HG03342 (cell line): ENCODE results near the gene PARVG.
A peak's percentile ranks its signal among the peaks of the same experiment; 100 is the strongest.

Source experiments
- ATAC-seq: cut with Tn5 transposase; IDR thresholded peaks from one replicate; pipeline ENCODE4 v1.9.1; 2021; ENCODE audit warnings: mild to moderate bottlenecking, moderate library complexity; ENCODE audit not compliant: unreplicated experiment

PARVG gene, protein sequence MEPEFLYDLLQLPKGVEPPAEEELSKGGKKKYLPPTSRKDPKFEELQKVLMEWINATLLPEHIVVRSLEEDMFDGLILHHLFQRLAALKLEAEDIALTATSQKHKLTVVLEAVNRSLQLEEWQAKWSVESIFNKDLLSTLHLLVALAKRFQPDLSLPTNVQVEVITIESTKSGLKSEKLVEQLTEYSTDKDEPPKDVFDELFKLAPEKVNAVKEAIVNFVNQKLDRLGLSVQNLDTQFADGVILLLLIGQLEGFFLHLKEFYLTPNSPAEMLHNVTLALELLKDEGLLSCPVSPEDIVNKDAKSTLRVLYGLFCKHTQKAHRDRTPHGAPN

DNA sequence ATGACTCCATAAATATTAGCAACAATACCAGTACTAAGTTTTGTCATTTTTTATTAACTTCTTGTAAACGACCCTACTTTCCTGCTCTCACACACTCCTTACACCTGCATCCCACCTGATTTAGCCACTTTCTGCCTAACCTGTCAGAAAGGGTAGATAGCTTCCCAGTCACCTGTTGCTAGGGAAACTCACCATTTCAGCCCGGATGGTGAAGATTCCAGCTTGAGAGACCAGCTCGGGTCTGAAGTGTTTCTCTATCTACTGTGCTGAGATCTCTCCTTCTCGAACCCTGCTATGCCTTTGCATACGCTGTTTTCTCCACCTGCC is at the start of gene PARVG:
Gene PARVG (plus strand): TSS at position 220 of the 327 bp plus-strand sequence. CDS start 2,405 bp downstream, outside the sequence.
- ATAC-seq: peak; percentile 53

DNA sequence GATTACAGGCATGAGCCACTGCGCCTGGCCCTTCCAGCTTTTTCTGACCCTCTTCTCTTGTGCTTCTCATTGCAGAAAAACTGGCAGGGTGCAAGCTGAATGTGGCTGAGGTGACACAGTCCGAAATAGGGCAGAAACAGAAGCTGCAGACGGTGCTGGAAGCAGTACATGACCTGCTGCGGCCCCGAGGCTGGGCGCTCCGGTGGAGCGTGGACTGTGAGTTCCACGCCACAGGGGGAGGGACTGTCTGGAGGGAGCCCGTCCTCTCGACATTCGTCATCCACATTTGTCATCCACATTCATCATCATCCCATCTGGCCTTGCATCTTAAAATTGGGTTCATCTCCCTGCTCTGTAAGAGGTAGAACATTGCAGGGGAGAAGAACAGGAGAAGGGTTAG is 49.3 kb upstream of the PARVG start:
- ATAC-seq: no peak

DNA sequence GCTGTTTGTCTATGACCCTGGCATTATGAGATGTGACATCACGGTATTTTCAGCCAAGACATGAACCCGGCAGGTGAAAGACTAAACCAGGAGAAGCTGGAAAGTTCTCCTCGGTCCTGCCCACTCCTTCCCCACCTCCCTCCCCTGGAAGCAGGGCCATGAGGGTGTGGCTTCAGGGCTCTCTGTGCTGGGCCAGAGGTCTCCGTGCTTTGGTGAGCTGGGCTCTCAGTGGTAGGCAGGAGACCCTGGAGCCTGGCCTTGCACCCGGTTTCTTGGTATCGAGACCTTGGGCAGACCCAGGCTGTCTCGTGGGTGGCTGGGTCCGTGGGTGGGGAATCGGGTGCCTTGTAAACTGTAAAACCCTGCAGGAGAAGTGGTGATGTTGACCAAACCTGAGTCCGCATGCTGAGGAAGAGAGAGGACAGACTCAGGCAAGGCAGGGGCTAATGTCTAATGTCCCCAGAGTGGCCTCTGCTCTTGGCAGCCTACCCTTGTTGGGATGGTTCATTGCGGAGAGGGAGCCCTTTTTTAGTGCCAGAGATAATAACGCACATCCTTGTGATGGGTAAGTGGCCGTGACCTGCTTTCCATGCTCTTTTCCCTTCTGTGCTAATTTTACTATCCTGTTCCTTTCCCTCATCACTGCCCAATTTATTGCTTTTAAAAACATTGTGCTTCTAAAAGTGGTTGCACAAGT is 48.6 kb upstream of the PARVG start:
- no peak for ATAC-seq

DNA sequence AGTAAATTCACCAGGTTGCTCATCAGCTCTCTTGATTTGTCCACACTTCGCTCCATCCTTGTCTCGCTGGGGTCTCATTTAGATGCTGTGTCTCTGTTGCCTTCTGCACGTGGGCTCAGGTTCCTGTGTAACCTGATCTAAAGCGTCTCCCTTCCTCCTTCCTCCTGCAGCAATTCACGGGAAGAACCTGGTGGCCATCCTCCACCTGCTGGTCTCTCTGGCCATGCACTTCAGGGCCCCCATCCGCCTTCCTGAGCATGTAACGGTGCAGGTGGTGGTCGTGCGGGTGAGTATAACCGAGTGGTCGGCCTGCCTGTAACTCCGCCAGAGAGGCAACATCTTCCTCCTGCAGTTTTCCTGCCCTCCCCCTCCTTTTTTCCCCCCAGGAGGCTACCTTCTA is 48.0 kb upstream of the PARVG start:
- no peak for ATAC-seq

DNA sequence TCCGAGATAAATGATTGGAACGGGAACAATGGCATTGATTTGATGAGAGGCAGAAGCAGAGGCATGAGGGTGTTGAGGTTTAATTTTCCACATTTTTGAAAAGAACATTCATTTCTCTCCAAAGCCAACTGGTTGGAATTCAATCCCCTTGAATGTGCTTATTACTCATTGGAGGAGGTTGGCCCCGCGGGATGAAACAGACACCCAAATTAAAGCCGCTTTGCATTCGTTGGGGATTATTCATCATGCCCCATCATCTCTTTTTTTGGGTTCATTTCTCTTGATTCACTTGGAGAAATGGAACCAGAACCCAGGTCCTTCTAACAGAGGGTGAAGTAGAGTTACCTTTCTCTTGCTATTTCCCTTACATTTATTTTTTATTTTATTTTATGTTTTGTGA is 47.6 kb upstream of the PARVG start:
- no peak for ATAC-seq

DNA sequence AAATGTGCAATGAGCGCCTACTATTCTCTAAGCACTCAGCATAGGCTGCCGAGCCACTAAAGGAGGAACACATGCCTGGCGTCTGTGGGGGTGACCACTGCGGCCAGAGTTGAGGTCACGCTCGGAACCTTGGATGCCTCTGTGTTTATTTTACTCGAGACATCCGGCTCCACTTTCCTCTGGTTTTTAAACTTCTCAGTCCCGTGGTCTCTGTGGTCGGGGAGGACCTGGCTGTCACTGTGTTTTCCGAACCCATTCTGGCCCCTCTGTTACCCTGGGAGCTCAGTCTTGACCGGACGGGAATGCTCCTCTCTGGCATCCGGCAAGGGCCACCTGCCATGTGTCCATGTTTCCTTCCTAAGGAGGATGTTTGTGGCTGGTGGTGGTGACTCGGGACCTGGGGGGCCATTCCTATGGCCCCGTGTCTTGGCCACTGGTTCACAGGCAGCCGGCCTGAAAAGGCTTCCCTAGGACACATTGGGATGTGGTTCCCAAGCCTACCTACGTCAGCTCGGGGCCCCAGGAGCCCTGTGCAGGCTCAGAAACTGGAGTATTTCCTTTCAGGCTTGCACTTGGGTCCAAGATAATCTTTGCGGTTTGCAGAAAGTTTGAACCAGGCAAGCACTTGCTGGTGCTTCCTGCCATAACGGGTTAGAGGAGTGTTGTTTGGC is 46.7 kb upstream of the PARVG start:
- ATAC-seq: no peak

DNA sequence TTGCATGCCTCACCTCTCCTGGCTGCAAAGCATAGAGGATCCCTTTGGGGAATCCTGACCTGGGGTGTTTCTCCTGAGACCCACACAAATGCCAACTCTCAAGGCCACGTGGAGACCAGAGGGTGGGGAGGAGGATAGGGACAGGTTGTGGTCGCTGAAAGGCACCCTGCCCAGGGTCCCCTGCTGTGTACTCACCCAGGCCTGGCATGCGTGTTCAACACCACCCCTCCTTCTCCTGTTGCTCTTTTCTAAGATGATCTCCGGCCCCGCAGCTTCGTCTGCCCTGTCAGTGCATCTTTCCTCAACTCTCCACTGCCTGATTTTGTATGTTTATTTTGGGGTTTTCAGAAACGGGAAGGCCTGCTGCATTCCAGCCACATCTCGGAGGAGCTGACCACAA is 44.6 kb upstream of the PARVG start:
- no peak for ATAC-seq

DNA sequence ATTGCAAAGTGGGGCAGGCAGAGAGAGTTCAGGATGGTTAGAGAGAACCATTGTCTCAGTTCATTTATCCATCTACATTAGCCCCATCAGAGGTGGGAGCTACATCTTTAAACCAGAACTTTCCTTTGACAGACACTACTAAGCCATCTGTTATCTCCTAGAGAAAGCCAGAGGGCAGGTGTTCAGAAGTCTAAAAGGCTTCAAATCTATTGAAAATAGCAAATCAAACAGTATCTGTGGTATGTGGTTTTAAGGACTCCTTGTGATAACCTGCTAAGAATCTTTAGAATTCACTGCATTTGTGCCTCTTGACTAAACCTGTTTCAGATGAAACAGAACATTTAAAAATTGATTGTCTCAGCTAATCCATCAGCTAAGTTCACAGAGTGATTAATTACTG is 43.9 kb upstream of the PARVG start:
- no peak for ATAC-seq

DNA sequence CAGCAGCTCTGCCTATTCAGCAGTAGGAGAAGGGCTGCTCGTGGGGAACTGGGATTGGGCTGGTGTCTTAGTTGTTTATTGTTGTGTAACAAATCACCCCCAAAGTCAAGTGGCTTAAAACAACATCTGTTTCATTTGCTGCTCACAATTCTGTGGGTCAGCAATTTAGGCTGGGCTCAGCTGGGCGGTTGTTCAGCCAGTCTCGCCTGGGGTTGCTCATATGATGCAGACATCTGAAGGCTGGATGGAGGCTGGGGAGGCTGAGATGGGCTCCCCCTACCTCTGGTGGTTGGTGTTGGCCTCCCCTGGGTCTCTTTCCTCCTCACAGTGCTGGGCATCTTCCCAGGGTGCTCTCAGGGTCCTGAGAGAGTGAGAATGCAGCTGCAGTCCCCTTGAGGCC is 43.3 kb upstream of the PARVG start:
- no peak for ATAC-seq

DNA sequence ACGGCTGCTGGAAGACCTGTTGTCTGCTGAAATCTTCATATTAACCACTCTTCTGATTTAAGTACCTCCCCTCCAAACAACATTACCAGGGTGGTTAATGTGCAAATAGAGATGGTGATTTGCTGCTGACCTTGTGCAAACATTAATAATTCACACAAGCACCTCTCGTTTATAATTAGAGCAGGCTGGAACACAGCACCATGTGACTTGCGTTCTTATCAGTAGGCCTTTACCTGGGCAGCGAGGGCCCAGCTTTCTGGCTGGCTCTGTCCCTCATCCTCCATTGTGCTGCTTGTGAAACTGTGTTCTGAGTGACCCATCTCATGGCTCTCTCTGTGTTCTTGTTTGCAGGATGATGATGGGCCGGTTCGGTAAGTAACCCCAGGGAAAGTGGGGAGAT is 41.0 kb upstream of the PARVG start:
- ATAC-seq: no peak

DNA sequence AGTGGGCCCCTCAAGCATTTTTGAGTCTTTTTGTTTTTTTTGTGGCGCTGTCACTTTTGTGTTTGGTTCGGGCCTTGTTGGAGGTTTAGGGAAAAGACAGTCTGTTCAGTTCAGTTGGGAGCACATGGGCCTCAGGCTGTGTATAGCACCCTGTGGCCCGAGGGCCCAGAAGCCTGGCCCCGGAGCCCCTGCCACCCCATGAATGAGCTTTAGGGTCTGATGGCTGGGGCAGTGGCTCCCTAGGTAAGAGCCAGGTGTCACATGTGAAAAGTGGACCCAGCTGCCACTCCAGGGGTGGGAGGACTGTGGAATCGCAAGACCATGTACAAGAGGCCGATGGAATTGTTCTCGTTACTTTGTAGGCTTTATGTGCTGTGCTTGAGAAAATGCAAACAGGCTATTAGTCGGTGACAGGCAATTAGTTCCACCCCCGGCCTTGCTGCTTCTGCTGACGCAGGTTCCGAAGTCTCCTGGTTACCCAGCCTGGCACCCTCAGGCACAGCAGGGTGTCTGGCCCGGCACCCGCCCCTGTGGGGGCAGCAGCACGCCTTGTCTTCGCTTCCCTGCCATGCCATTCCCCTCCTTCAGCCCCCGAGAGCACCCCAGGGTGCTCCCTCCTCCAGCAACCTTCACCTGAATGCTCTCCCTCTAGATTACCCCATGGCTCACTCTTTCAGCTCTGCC is 38.2 kb upstream of the PARVG start:
- no peak for ATAC-seq

DNA sequence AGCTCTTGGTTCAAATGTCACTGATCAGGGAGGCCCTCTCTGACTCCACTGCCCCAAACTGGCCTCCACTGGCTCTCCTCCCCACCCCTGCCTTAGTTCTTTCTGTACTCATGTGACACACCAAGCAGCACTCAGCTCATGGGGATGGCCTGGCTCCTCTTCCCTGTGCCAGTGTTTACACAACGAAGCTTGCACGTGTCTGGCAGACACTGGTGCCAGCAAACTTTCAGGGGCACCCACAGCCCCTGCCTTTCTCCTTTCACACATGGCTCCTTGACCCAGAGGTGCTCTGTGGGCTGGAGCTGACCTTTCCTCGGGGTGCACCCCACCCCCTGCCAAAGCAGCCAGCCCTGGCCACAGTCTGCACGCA is 37.6 kb upstream of the PARVG start:
- no peak for ATAC-seq

DNA sequence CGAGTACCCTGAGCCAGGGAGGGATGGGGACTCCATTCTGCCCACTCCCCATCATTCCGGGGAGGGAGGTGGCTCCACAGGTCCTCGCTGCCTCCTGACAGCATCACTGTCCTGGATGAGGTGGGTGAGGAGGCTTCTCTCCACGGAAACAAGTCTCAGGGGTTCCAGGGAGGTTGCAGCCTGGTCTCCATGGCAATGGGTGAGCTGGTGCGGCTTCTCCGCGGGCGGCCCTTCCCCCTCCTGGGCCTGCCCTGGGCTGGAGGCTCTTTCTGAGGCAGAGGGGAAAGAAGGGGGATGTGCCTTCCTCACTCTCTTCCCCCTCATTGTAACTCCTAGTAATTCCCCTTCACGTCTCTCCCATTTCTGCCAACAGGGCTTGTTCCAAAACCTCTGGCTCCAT is 37.1 kb upstream of the PARVG start:
- no peak for ATAC-seq

DNA sequence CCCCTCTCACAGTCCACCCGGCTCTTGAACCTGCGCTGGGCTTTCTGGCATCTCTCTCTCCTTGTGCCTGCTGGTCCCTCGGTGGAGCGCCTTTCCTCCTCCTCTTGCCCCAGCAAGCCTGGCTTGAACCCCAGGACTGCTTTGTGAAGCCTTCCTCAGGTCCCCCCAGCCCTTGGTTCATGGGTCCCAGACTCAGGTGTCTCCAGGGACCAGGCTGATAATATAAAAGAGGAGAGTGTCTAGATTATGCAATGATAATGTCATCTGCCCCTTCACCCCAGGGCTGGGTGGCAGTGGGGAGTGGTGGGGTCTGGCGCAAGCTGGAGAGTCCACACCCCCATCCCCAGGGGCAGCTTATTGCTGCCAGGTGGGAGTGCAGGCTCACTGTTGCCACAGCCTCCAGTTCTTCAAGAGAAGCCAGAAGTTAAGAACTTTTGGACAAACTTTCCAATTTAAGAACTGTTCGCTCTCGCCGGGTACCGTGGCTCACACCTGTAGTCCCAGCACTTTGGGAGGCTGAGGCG is 36.6 kb upstream of the PARVG start:
- ATAC-seq: no peak

DNA sequence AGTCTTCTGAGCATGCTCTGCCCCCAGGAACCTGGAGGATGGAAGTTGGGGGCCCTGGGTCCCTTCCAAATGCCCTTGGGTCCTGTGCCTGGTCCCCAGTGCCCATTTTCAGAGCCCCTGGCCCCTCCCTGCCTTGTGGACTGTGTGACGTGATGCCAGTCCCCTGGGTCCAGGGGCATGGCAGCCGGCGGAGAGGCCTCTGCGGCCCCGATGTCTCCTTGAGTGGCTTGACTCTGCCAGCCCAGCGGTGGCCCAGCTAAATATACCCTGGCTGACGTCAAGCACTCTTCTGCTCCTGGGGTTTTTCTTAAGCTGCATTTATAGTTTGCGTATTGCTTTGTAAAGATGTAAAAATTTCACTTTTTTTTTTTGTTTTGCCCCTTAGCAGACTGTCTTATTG is 35.2 kb upstream of the PARVG start:
- ATAC-seq: no peak

DNA sequence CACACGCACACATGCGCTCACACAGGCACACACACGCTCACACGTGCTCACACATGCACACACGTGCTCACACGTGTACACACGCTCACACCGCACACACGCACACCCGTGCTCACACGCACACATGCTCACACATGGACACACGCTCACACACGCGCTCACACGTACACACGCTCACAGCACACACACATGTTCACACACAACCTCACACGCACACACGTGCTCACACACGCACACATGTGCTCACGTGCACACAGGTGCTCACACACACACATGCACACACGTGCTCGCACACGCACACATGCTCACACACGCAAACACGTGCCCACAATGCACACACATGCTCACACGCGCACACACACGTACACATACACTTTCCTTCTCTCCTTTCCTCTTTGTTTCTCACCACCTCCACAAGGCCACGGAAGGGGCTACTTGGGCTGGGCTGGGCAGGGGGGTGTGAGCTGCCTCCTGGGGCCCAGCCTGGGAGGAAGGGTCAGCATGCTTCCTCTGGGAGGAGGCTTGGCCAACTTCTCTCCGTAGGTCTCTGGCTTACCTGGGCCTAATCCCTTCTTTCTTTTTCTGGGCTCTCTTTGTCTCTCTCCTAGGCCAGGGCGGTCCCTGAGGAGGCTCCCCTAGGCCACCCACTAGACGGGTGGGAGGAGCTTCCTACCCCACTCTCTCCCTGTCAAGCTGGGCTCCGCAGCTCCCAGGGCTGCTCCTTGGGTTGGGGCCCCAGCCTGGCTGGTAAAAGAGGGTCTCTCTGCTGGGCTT is 34.5 kb upstream of the PARVG start:
- ATAC-seq: no peak

DNA sequence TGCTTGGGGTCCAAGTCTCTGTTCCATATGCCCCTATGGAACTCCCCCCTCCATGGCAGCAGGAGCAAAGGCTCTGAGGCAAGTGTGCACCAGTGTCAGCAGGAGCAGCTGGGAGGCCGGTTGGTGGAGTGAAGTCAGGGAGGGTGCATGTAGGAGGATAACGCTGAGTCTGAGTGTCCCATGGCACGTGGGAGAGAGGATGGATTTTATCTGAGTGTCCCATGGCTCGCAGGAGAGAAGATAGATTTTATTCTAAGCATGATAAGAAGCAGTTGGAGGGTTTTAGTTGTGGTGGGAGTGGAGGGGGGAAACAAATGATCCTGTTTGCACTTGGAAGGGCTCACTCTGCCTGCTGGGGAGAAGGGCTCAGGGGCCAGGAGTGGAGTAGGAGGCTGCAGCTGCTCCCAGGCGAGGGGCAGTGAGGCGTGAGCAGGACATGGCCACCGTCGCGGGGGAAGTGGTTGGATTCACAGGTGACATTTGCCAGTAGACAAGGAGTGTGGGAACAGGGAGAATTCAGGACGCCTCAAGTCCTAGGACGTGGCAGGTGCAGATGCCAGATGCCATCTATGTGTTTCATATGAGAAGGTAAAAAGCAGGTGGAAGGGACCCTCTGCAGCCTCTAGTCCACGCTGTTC is 33.6 kb upstream of the PARVG start:
- no peak for ATAC-seq

DNA sequence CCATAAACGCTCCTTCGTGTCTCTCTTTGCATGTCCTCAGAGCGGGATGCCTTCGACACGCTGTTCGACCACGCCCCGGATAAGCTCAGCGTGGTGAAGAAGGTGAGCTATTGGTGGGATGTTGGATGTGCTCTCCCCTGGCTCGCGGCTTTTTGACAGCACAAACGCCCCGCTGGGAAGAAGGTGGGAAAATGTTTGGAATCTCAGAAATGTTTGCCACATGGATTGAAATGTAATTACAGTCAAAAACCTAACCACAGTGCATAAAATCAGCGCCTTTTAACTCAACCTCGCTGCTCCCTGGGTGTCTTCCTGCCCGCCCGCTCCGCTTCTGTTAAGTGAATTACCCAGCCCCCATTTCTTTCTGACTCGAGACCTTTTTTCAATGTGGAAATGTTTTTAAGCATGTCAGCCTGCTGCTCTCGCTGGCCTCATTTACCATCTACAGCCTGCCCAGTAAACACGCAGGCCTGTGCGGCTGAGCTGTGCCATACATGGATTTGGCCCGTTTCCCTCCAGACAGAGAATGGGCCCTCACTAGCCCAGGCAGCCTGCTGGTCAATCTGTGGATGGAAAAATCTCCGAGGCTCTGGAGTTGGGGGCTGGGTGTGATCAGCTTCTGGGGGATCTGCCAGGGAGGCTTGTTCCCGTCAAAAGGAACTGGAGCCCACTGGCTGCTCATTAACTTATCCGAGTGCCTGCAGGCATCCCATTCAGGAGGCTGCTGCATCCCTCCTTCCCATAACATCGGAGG is 32.7 kb upstream of the PARVG start:
- no peak for ATAC-seq

DNA sequence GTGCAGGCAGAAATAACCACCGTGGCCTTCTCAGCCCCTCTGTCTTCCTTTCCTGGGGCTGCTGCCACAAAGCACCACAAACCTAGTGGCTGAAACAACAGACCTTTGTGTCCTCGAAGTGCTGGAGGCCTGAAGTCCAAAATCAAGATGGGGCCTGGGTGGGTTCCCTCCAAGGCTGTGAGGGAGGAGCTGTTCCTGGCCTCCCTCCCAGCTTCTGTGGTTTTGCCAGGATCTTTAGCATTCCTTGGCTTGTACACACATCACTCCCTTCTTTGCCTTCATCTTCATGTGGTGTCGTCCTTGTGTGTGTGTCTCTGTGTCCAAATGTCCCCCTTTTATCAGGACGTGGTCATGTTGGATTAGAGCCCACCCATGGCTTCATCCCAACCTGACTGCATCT is 29.0 kb upstream of the PARVG start:
- ATAC-seq: no peak

DNA sequence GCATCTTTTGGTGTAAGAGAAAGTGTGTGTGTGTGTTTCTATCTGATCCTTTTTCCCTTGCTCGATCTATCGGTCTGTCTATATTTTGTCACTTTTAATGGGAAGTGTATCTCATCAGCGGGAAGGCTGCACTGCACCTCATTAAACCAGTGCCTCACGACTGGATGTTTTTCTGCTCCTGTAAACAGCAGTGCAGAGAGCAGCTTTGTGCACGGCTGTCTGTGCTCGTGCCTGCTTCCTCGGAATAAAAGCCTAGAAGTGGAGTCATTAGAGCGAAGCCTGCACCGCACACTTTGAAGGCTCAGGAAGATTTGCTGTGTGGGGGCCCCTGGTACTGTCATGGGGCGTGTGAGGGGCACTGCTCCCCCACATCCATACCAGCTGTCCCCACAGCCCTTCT is 27.0 kb upstream of the PARVG start:
- no peak for ATAC-seq
